PC-3 (cell line): Measurements from ENCODE around the gene CDO1. TPM values are rescaled to one million over a fixed set of nuclear protein-coding genes. Genes with fewer than 3 reads are reported as not detected.

Source experiments
- ATAC-seq: fragments of 200-7000 bp; cut with Tn5 transposase; 2 replicates; pipeline ENCODE4 v1.9.1; 2020; ENCODE audit warnings: mild to moderate bottlenecking, moderate library complexity
- BruUV-seq: library from RNA; stranded (reverse); fragments of 400-500 nt; replicated peaks from 2 replicates; lab custom pipeline; 2021; lab: Mats Ljungman, UMichigan
- CTCF ChIA-PET: fragments of 300-600 bp; sonication (Branson Sonifier 250); formaldehyde crosslinking; loops from one replicate; lab custom pipeline; 2022; ENCODE audit warnings: antibody characterized with exemption; lab: Charles Lee
- POLR2A ChIA-PET: fragments of 300-600 bp; sonication (Branson Sonifier 250); formaldehyde crosslinking; loops from one replicate; lab custom pipeline; 2022; ENCODE audit warnings: antibody characterized with exemption; ENCODE audit not compliant: unreplicated experiment; lab: Charles Lee
- DNase-seq: peaks from one replicate; pipeline ENCODE4 v3.0.0-alpha.2; 2015
- H2AFZ ChIP-seq: fragments of 300-600 bp; sonication (generic); 2 replicates; pipeline ENCODE4 v1.6.0; 2016; ENCODE audit warnings: antibody characterized with exemption, low read length
- H3F3A ChIP-seq: fragments of 300-600 bp; sonication (generic); one replicate; pipeline ENCODE4 v1.6.0; 2017; ENCODE audit warnings: antibody characterized with exemption, low read length, control low read depth, mild to moderate bottlenecking; ENCODE audit not compliant: unreplicated experiment
- H3K27ac ChIP-seq: fragments of 300-600 bp; sonication (generic); 2 replicates; pipeline ENCODE4 v1.5.1; 2016; ENCODE audit warnings: mild to moderate bottlenecking, low read length
- H3K27me3 ChIP-seq: fragments of 300-600 bp; sonication (generic); 2 replicates; pipeline ENCODE4 v1.6.1; 2016; ENCODE audit warnings: low read length, mixed read lengths
- H3K36me3 ChIP-seq: fragments of 300-600 bp; sonication (generic); 2 replicates; pipeline ENCODE4 v1.6.1; 2016; ENCODE audit warnings: low read depth, mixed run types, low read length, mixed read lengths
- H3K4me1 ChIP-seq: fragments of 300-600 bp; sonication (generic); 2 replicates; pipeline ENCODE4 v1.5.1; 2016; ENCODE audit warnings: low read length; ENCODE audit not compliant: insufficient read depth
- H3K4me2 ChIP-seq: fragments of 300-600 bp; sonication (generic); 2 replicates; pipeline ENCODE4 v1.6.0; 2016; ENCODE audit warnings: low read length
- H3K4me3 ChIP-seq: fragments of 300-600 bp; sonication (generic); 2 replicates; pipeline ENCODE4 v1.5.1; 2016; ENCODE audit warnings: mild to moderate bottlenecking, low read length, mixed read lengths
- H3K79me2 ChIP-seq: fragments of 300-600 bp; sonication (generic); 2 replicates; pipeline ENCODE4 v1.6.1; 2017; ENCODE audit warnings: low read length, mixed read lengths
- H3K9ac ChIP-seq: fragments of 300-600 bp; sonication (generic); 2 replicates; pipeline ENCODE4 v1.6.0; 2016; ENCODE audit warnings: mild to moderate bottlenecking, low read length
- H3K9me2 ChIP-seq: fragments of 300-600 bp; sonication (generic); replicated peaks from 2 replicates; pipeline ENCODE4 v1.6.1; 2016; ENCODE audit warnings: mixed run types, low read length, mixed read lengths
- H3K9me3 ChIP-seq: fragments of 300-600 bp; sonication (generic); 2 replicates; pipeline ENCODE4 v1.6.1; 2016; ENCODE audit warnings: low read length, mixed read lengths
- H4K20me1 ChIP-seq: fragments of 300-600 bp; sonication (generic); 2 replicates; pipeline ENCODE4 v1.6.1; 2016; ENCODE audit warnings: low read length, mixed read lengths
- CTCF ChIP-seq: fragments of 300-600 bp; sonication (generic); conservative IDR thresholded peaks from 2 replicates; pipeline ENCODE4 v1.5.1; 2017; ENCODE audit warnings: antibody characterized with exemption, low read depth, mild to moderate bottlenecking, low read length
- EZH2 ChIP-seq: fragments of 300-600 bp; sonication (generic); IDR thresholded peaks from one replicate; pipeline ENCODE4 v1.6.1; 2017; ENCODE audit warnings: antibody characterized with exemption, mild to moderate bottlenecking, low read length; ENCODE audit not compliant: unreplicated experiment
- EZH2phosphoT487 ChIP-seq: fragments of 300-600 bp; sonication (generic); IDR thresholded peaks from 2 replicates; pipeline ENCODE4 v1.6.1; 2018; ENCODE audit warnings: mild to moderate bottlenecking, antibody characterized with exemption, low read length, borderline replicate concordance
- intact Hi-C: fragments of 100-400 bp; cut with micrococcal nuclease; formaldehyde crosslinking; loops from 2 replicates; pipeline ENCODE4 v1.9.0; 2023
- total RNA-seq: library from RNA; depleted of rRNA; stranded (reverse); fragments of >200 nt; gene quantifications from 2 replicates; pipeline ENCODE4 v1.2.3, GENCODE V29; 2014

Gene CDO1
- total RNA-seq, 1 experiment from 2014 or later = not detected

GRCh38 chr5:115800108-115800507 is 16.4 kb downstream of the CDO1 start:
- Histone ChIP-seq H3K9me3 (no peaks in the 10 kb centered on the region), H3K4me3 (no peak overlapping the region), H2AFZ (no peak overlapping the region), H3F3A (no peaks in the 10 kb centered on the region), H3K9ac (no peak overlapping the region), H3K79me2 (no peaks in the 10 kb centered on the region), H3K4me1 (no peaks in the 10 kb centered on the region), H3K9me2 (no peaks in the 10 kb centered on the region), H4K20me1 (no peaks in the 10 kb centered on the region), H3K4me2 (no peak overlapping the region), H3K27me3 (0 out of 2 replicates have a peak, but pooled peaks cover 2% of the 10 kb centered on the region), H3K36me3 (no peaks in the 10 kb centered on the region), H3K27ac (no peak overlapping the region)
- POLR2A ChIA-PET = no interaction called here
- no peak for TF ChIP-seq EZH2phosphoT487
- no peak for TF ChIP-seq EZH2
- no peak for TF ChIP-seq CTCF
- DNase-seq = no peak
- CTCF ChIA-PET = no interaction called here
- intact Hi-C loops = no loop called here
- ATAC-seq = no peak
- BruUV-seq = no TSS peak

- no peak overlapping the region for H3K27ac ChIP-seq
- H3K36me3 ChIP-seq = no peaks in the 10 kb centered on the region
- DNase-seq = no peak
- H3F3A ChIP-seq = no peaks in the 10 kb centered on the region
- no peaks in the 10 kb centered on the region for H4K20me1 ChIP-seq
- H3K4me2 ChIP-seq = no peak overlapping the region
- no peaks in the 10 kb centered on the region for H3K79me2 ChIP-seq
- TF ChIP-seq EZH2 (no peak), CTCF (no peak), EZH2phosphoT487 (no peak)
- POLR2A ChIA-PET = no interaction called here
- H3K4me1 ChIP-seq = no peaks in the 10 kb centered on the region
- BruUV-seq = no TSS peak
- H3K9me3 ChIP-seq = no peaks in the 10 kb centered on the region
- no peak overlapping the region for H3K4me3 ChIP-seq
- H3K9ac ChIP-seq = no peak overlapping the region
- H3K9me2 ChIP-seq = no peaks in the 10 kb centered on the region
- ATAC-seq = no peak
- intact Hi-C loops = no loop called here
- no peaks in the 10 kb centered on the region for H3K27me3 ChIP-seq
- CTCF ChIA-PET = no interaction called here
- no peak overlapping the region for H2AFZ ChIP-seq
Measured at GRCh38 chr5:115798252-115798651, 18.2 kb downstream of the CDO1 start.

GRCh38 chr5:115796656-115797055 is 19.8 kb downstream of the CDO1 start:
- intact Hi-C loops = no loop called here
- Histone ChIP-seq H4K20me1 (no peaks in the 10 kb centered on the region), H3K4me2 (no peak overlapping the region), H3K9me2 (no peaks in the 10 kb centered on the region), H3K79me2 (no peaks in the 10 kb centered on the region), H3K9me3 (no peaks in the 10 kb centered on the region), H3K27me3 (peaks cover 12% of the 10 kb centered on the region), H3K9ac (no peak overlapping the region), H3K27ac (no peak overlapping the region), H3K4me3 (no peak overlapping the region), H3F3A (no peaks in the 10 kb centered on the region), H3K4me1 (no peaks in the 10 kb centered on the region), H3K36me3 (no peaks in the 10 kb centered on the region), H2AFZ (no peak overlapping the region)
- ChIA-PET CTCF (interaction anchor here (1.0 kb wide), 1 partner anchor 139 kb away, joined by 3 read pairs; no protein-coding TSS in a partner anchor), POLR2A (no interaction called here)
- DNase-seq (no peak), ATAC-seq (no peak)
- no TSS peak for BruUV-seq
- TF ChIP-seq EZH2 (no peak), EZH2phosphoT487 (no peak), CTCF (no peak)
